Measurements from ENCODE around the gene HELB.

HELB gene

GRCh38 chr12:66351301-66351700 is 49.0 kb downstream of the HELB start:
- Histone ChIP-seq H3K27me3 (ENCODE audit: insufficient read depth, low read depth, severe bottlenecking) (no peaks in the 10 kb centered on the region), H3K9me3 (ENCODE audit: severe bottlenecking) (no peaks in the 10 kb centered on the region), H3K4me3 (ENCODE audit: low read depth, low read length) (no peak overlapping the region), H3K36me3 (peaks cover 20% of the 10 kb centered on the region), H3K27ac (no peak overlapping the region)
- TF ChIP-seq CTCF (IDR thresholded peaks at IDR 0.05; ENCODE audit: low read depth, low read length), result no peak
- DNase-seq, result no peak

- DNase-seq, result peak; percentile 53
- Histone ChIP-seq H3K9me3 (ENCODE audit: severe bottlenecking) (no peaks in the 10 kb centered on the region), H3K36me3 (peaks cover 20% of the 10 kb centered on the region), H3K27ac (no peak overlapping the region), H3K27me3 (ENCODE audit: insufficient read depth, low read depth, severe bottlenecking) (no peaks in the 10 kb centered on the region), H3K4me3 (ENCODE audit: low read depth, low read length) (no peak overlapping the region)
- TF ChIP-seq CTCF (IDR thresholded peaks at IDR 0.05; ENCODE audit: low read depth, low read length), result peak; percentile 77
These were observed 49.9 kb downstream of the HELB start for GRCh38 chr12:66352197-66352596.

GRCh38 chr12:66352899-66353298 is 50.6 kb downstream of the HELB start:
- no peak overlapping the region for H3K27ac ChIP-seq
- no peaks in the 10 kb centered on the region for H3K9me3 ChIP-seq (ENCODE audit: severe bottlenecking)
- no peaks in the 10 kb centered on the region for H3K27me3 ChIP-seq (ENCODE audit: insufficient read depth, low read depth, severe bottlenecking)
- TF ChIP-seq CTCF (IDR thresholded peaks at IDR 0.05; ENCODE audit: low read depth, low read length), result no peak
- DNase-seq, result no peak
- peaks cover 20% of the 10 kb centered on the region for H3K36me3 ChIP-seq
- H3K4me3 ChIP-seq (ENCODE audit: low read depth, low read length), result no peak overlapping the region

GRCh38 chr12:66354291-66354690 is 52.0 kb downstream of the HELB start:
- DNase-seq, result no peak
- Histone ChIP-seq H3K4me3 (ENCODE audit: low read depth, low read length) (no peak overlapping the region), H3K36me3 (peaks cover 13% of the 10 kb centered on the region), H3K9me3 (ENCODE audit: severe bottlenecking) (no peaks in the 10 kb centered on the region), H3K27me3 (ENCODE audit: insufficient read depth, low read depth, severe bottlenecking) (no peaks in the 10 kb centered on the region), H3K27ac (no peak overlapping the region)
- TF ChIP-seq CTCF (IDR thresholded peaks at IDR 0.05; ENCODE audit: low read depth, low read length), result no peak

GRCh38 chr12:66359300-66359699 is 57.0 kb downstream of the HELB start:
- H3K9me3 ChIP-seq (ENCODE audit: severe bottlenecking), result no peaks in the 10 kb centered on the region
- H3K27ac ChIP-seq, result no peak overlapping the region
- no peak for TF ChIP-seq CTCF (IDR thresholded peaks at IDR 0.05; ENCODE audit: low read depth, low read length)
- DNase-seq, result no peak
- H3K27me3 ChIP-seq (ENCODE audit: insufficient read depth, low read depth, severe bottlenecking), result no peaks in the 10 kb centered on the region
- H3K4me3 ChIP-seq (ENCODE audit: low read depth, low read length), result no peak overlapping the region
- no peaks in the 10 kb centered on the region for H3K36me3 ChIP-seq

- no peaks in the 10 kb centered on the region for H3K36me3 ChIP-seq
- no peak overlapping the region for H3K27ac ChIP-seq
- no peak overlapping the region for H3K4me3 ChIP-seq (ENCODE audit: low read depth, low read length)
- H3K9me3 ChIP-seq (ENCODE audit: severe bottlenecking), result no peaks in the 10 kb centered on the region
- DNase-seq, result no peak
- no peaks in the 10 kb centered on the region for H3K27me3 ChIP-seq (ENCODE audit: insufficient read depth, low read depth, severe bottlenecking)
- no peak for TF ChIP-seq CTCF (IDR thresholded peaks at IDR 0.05; ENCODE audit: low read depth, low read length)
These were observed 59.4 kb downstream of the HELB start for GRCh38 chr12:66361703-66362102.
